Sigmoid colon (tissue), 3 donors: ENCODE data around the gene GNAS.

Experiments
- CTCF ChIP-seq, 4 experiments: fragments of 450-650 bp in 3 of 4; fragments of 200-600 bp in 1 of 4; IDR thresholded peaks; one replicate each; pipeline ENCODE4 v1.5.1; 2016 to 2019; ENCODE audit warnings: antibody characterized with exemption in 4 of 4, mild to moderate bottlenecking in 3 of 4, moderate library complexity in 2 of 4
- POLR2A ChIP-seq, 2 donors: fragments of 450-650 bp; IDR thresholded peaks; one replicate each; pipeline ENCODE4 v1.6.1; 2016; ENCODE audit warnings: antibody characterized with exemption in 2 of 2, mild to moderate bottlenecking in 2 of 2, moderate library complexity in 2 of 2

- no peak for TF ChIP-seq CTCF (IDR thresholded peaks at IDR 0.05)
- no peak for TF ChIP-seq POLR2A (IDR thresholded peaks at IDR 0.05)
These were observed 59.5 kb downstream of the GNAS start for GRCh38 chr20:58911970-58912369.
